ENCODE measurements around the gene PTCSC3.

DNA sequence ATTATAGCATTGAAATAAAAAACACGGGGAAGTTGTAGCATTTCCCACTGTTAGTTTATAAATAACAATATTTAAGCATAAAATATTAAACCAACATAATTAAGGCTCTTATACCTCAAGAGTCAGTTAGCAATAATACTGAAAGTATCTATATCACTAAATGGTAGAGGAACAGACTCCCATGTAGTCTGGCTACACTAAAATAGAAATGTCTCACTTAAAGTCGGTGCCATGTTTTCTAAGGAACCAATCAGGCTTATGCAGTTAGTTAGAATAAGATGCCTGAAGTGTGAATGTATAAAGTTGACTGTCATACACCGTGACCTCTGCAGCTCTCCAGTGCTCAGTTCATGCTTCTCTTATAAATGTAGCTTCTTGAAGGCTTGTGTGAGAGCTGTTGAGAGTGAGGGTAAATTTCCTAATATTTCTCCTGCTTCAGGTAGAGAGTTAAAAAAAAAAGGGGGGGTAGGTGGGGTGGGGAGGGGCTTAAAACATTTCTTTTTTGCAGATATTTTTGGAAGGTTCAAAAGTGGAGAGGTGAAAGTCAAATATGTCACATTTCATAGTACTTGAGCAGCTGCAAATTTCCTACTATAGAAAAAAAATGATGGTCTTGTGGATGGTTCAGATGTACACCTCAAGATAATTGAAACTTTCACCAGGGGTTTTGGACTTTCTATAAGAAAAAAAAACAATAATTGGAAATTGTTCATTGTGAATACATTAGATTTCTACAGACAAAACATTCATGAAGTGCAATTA is 64.5 kb downstream of the PTCSC3 start:
- no peak for TF ChIP-seq ELF4 (IDR thresholded peaks at IDR 0.05)
- TF ChIP-seq FOXM1 (IDR thresholded peaks at IDR 0.05; ENCODE audit: borderline replicate concordance), result no peak
- TF ChIP-seq CTBP1 (IDR thresholded peaks at IDR 0.05; ENCODE audit: borderline replicate concordance), result no peak
- no peak for TF ChIP-seq BHLHE40 (IDR thresholded peaks at IDR 0.05; ENCODE audit: borderline replicate concordance)
- no peak for TF ChIP-seq SUZ12 (IDR thresholded peaks at IDR 0.05)
- TF ChIP-seq NFRKB (IDR thresholded peaks at IDR 0.05), result no peak
- TF ChIP-seq, protein P1, sequence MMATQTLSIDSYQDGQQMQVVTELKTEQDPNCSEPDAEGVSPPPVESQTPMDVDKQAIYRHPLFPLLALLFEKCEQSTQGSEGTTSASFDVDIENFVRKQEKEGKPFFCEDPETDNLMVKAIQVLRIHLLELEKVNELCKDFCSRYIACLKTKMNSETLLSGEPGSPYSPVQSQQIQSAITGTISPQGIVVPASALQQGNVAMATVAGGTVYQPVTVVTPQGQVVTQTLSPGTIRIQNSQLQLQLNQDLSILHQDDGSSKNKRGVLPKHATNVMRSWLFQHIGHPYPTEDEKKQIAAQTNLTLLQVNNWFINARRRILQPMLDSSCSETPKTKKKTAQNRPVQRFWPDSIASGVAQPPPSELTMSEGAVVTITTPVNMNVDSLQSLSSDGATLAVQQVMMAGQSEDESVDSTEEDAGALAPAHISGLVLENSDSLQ (IDR thresholded peaks at IDR 0.05), result no peak
- TF ChIP-seq TARDBP (IDR thresholded peaks at IDR 0.05), result no peak

All from HEK293T (cell line).